GM19395 (cell line): Measurements from ENCODE around the gene GNE.

ENCODE experiments used
- ATAC-seq: cut with Tn5 transposase; IDR thresholded peaks from one replicate; pipeline ENCODE4 v1.9.1; 2021; ENCODE audit warnings: mild to moderate bottlenecking, moderate library complexity; ENCODE audit not compliant: unreplicated experiment

Gene GNE

GRCh38 chr9:36173861-36174260 lies 84.4 kb downstream of the GNE start:
- no peak for ATAC-seq

- ATAC-seq: no peak
Measured at GRCh38 chr9:36170531-36170930, 87.7 kb downstream of the GNE start.

GRCh38 chr9:36169708-36170107 lies 88.5 kb downstream of the GNE start:
- no peak for ATAC-seq

GRCh38 chr9:36169166-36169565 lies 89.1 kb downstream of the GNE start, which contains the start of gene CCIN:
Gene CCIN (plus strand): TSS chr9:36169388. CDS start chr9:36169503, 115 bp downstream.
- no peak for ATAC-seq

- ATAC-seq: peak; percentile 79
Measured at GRCh38 chr9:36166168-36166927, 91.9 kb downstream of the GNE start.

GRCh38 chr9:36165826-36166167 lies 92.5 kb downstream of the GNE start:
- no peak for ATAC-seq

- no peak for ATAC-seq
Measured at GRCh38 chr9:36164989-36165388, 93.3 kb downstream of the GNE start.
